HEK293 (cell line): ENCODE results near the gene SPINT2.

Experiments
- CTCF ChIP-seq: fragments of 450-650 bp; formaldehyde crosslinking; IDR thresholded peaks from 2 replicates; pipeline ENCODE4 v1.5.1; 2016; ENCODE audit warnings: missing biosample characterization, missing genetic modification characterization
- EGR2 ChIP-seq: fragments of 450-650 bp; formaldehyde crosslinking; IDR thresholded peaks from 2 replicates; pipeline ENCODE4 v1.5.1; 2016; ENCODE audit warnings: low read depth, missing biosample characterization, missing genetic modification characterization
- HOXA7 ChIP-seq: sonication (generic); formaldehyde crosslinking; IDR thresholded peaks from 2 replicates; pipeline ENCODE4 v1.8.1; 2022; ENCODE audit warnings: missing genetic modification reagents, borderline replicate concordance
- PATZ1 ChIP-seq: fragments of 450-650 bp; formaldehyde crosslinking; IDR thresholded peaks from 2 replicates; pipeline ENCODE4 v1.5.1; 2016; ENCODE audit warnings: missing biosample characterization, missing genetic modification characterization
- REST ChIP-seq: fragments of 450-650 bp; formaldehyde crosslinking; IDR thresholded peaks from 2 replicates; pipeline ENCODE4 v1.5.1; 2016; ENCODE audit warnings: missing biosample characterization, missing genetic modification characterization
- SALL2 ChIP-seq: fragments of 450-650 bp; formaldehyde crosslinking; IDR thresholded peaks from 2 replicates; pipeline ENCODE4 v1.5.0; 2017; ENCODE audit warnings: missing biosample characterization, mild to moderate bottlenecking, missing genetic modification characterization, borderline replicate concordance
- SP2 ChIP-seq: fragments of 450-650 bp; formaldehyde crosslinking; IDR thresholded peaks from 2 replicates; pipeline ENCODE4 v1.5.1; 2016; ENCODE audit warnings: missing biosample characterization, missing genetic modification characterization
- TCF7L2 ChIP-seq: IDR thresholded peaks from 2 replicates; pipeline ENCODE4 v1.6.1; 2011; ENCODE audit warnings: low read depth, mild to moderate bottlenecking, inconsistent platforms, low read length, moderate library complexity, borderline replicate concordance
- ZBTB21 ChIP-seq: fragments of 450-650 bp; formaldehyde crosslinking; IDR thresholded peaks from 2 replicates; pipeline ENCODE4 v1.5.1; 2017; ENCODE audit warnings: missing biosample characterization, missing genetic modification characterization
- ZFP37 ChIP-seq: fragments of 450-650 bp; formaldehyde crosslinking; IDR thresholded peaks from 2 replicates; pipeline ENCODE4 v1.5.1; 2016; ENCODE audit warnings: missing biosample characterization, missing genetic modification characterization
- ZNF16 ChIP-seq: fragments of 450-650 bp; formaldehyde crosslinking; IDR thresholded peaks from 2 replicates; pipeline ENCODE4 v1.5.1; 2016; ENCODE audit warnings: low read depth, missing biosample characterization, missing genetic modification characterization
- ZNF19 ChIP-seq: fragments of 450-650 bp; formaldehyde crosslinking; IDR thresholded peaks from 2 replicates; pipeline ENCODE4; 2016; ENCODE audit warnings: missing biosample characterization, missing genetic modification characterization, low read depth
- ZNF239 ChIP-seq: fragments of 450-650 bp; formaldehyde crosslinking; IDR thresholded peaks from 2 replicates; pipeline ENCODE4 v1.5.1; 2016; ENCODE audit warnings: missing biosample characterization, missing genetic modification characterization
- ZNF777 ChIP-seq: fragments of 450-650 bp; formaldehyde crosslinking; IDR thresholded peaks from 2 replicates; pipeline ENCODE4 v1.5.1; 2017; ENCODE audit warnings: missing biosample characterization, missing genetic modification characterization, borderline replicate concordance

GRCh38 chr19:38233740-38234251 lies 30.6 kb upstream of the SPINT2 start:
- TF ChIP-seq CTCF (tag by site-specific recombination), result peak; percentile 96
- 0 out of 2 replicates have a peak, but pooled peaks have one; percentile 45 for TF ChIP-seq ZFP37
- no peak for TF ChIP-seq ZNF239
- TF ChIP-seq ZNF777, result no peak; the same call in 1 of the 2 replicates
- TF ChIP-seq TCF7L2, result no peak
- TF ChIP-seq ZNF16, result no peak
- TF ChIP-seq ZBTB21 (tag by site-specific recombination), result no peak
- no peak for TF ChIP-seq ZNF19 (tag by site-specific recombination)
- no peak for TF ChIP-seq EGR2 (tag by site-specific recombination)
- TF ChIP-seq SP2 (tag by site-specific recombination), result no peak
- TF ChIP-seq PATZ1 (tag by site-specific recombination), result peak; percentile 50
- TF ChIP-seq REST (tag by site-specific recombination), result no peak
- no peak for TF ChIP-seq SALL2 (tag by site-specific recombination)
- TF ChIP-seq HOXA7, result no peak
